Measurements from ENCODE around the gene PTGES3L.

PTGES3L gene

GRCh38 chr17:43019418-43019817 lies 39.5 kb upstream of the PTGES3L start:
- TF ChIP-seq, protein P1, sequence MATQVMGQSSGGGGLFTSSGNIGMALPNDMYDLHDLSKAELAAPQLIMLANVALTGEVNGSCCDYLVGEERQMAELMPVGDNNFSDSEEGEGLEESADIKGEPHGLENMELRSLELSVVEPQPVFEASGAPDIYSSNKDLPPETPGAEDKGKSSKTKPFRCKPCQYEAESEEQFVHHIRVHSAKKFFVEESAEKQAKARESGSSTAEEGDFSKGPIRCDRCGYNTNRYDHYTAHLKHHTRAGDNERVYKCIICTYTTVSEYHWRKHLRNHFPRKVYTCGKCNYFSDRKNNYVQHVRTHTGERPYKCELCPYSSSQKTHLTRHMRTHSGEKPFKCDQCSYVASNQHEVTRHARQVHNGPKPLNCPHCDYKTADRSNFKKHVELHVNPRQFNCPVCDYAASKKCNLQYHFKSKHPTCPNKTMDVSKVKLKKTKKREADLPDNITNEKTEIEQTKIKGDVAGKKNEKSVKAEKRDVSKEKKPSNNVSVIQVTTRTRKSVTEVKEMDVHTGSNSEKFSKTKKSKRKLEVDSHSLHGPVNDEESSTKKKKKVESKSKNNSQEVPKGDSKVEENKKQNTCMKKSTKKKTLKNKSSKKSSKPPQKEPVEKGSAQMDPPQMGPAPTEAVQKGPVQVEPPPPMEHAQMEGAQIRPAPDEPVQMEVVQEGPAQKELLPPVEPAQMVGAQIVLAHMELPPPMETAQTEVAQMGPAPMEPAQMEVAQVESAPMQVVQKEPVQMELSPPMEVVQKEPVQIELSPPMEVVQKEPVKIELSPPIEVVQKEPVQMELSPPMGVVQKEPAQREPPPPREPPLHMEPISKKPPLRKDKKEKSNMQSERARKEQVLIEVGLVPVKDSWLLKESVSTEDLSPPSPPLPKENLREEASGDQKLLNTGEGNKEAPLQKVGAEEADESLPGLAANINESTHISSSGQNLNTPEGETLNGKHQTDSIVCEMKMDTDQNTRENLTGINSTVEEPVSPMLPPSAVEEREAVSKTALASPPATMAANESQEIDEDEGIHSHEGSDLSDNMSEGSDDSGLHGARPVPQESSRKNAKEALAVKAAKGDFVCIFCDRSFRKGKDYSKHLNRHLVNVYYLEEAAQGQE (IDR thresholded peaks at IDR 0.05; ENCODE audit: low read depth) = no peak
- TF ChIP-seq NFIC (IDR thresholded peaks at IDR 0.05) = no peak
- no peak for TF ChIP-seq FOXM1 (IDR thresholded peaks at IDR 0.05; ENCODE audit: borderline replicate concordance, low read depth)
- no peak for TF ChIP-seq RAD21 (IDR thresholded peaks at IDR 0.05; ENCODE audit: low read depth)
- no peak for TF ChIP-seq TAF1 (IDR thresholded peaks at IDR 0.05; ENCODE audit: low read depth)
- TF ChIP-seq YY1 (IDR thresholded peaks at IDR 0.05; ENCODE audit: low read depth) = no peak
- no peak for TF ChIP-seq TCF12 (IDR thresholded peaks at IDR 0.05; ENCODE audit: low read depth)
- TF ChIP-seq TEAD4 (IDR thresholded peaks at IDR 0.05) = no peak
- no peak for TF ChIP-seq MAX (IDR thresholded peaks at IDR 0.05)
- no peak for TF ChIP-seq ZBTB7A (IDR thresholded peaks at IDR 0.05; ENCODE audit: low read depth)
- no peak for TF ChIP-seq EGR1 (IDR thresholded peaks at IDR 0.05)
- TF ChIP-seq USF1 (IDR thresholded peaks at IDR 0.05) = no peak
- TF ChIP-seq CREB1 (IDR thresholded peaks at IDR 0.05; ENCODE audit: low read depth) = no peak
- TF ChIP-seq EP300 (IDR thresholded peaks at IDR 0.05; ENCODE audit: borderline replicate concordance) = no peak
- TF ChIP-seq CEBPB (IDR thresholded peaks at IDR 0.05) = no peak

DNA sequence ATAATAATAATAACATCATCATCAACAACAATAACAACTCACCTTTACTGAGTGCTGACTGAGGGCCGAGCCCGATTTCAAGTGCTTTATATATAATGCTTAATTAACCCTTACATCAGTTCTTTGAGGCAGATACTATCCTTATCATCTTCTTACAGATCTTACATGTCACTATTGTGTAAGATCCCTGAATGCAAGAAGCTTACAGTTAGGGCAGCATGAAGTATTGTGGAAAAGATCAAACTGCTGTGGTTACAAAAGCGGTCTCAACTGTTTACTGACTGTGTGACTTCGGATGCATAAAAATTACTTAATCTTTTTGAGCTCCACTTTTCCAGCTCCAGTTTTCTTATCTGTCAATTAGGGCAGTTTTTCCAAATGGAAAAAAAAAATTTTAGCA lies 39.1 kb upstream of the PTGES3L start:
- TF ChIP-seq FOXM1 (IDR thresholded peaks at IDR 0.05; ENCODE audit: borderline replicate concordance, low read depth) (no peak), NFIC (IDR thresholded peaks at IDR 0.05) (no peak), TAF1 (IDR thresholded peaks at IDR 0.05; ENCODE audit: low read depth) (no peak)

DNA sequence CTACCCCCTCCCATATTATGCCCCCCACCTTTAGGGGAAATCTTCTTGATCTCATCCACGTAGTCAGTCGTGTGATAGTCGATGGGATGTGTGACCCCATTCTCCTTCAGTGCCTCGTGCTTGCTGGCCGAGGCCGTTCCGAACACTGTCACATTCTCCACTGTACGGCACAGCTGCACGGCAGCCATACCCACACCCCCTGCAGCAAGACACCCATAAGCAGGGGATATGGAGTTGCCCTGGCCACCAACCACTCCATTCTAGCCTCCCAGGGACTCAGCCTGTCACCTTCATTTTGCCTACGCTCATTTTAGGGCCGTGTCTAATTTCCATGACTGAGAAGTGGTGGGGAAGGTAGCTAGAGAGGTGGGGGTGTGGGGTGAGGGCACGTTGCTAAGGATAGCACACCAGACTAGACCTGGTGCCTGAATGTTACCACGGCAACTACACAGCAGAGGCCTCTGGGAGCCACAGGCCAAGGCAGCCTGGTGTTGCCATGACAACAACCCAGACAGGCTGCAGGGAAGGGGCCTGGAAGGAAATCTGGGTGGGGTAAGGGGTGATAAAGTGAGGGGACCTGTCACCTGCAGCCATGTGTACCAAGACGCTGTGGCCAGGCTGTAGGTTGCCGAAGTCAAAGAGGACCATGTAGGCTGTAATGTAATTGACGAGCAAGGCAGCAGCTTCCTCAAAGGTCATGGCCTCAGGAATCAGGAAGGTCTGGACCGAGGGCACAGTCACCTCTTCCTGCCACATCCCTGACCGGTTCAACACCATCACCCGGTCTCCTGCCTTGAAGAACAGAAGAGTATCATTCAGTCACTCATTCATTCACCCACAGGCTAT lies 38.4 kb upstream of the PTGES3L start:
- no peak for TF ChIP-seq TCF12 (IDR thresholded peaks at IDR 0.05; ENCODE audit: low read depth)
- no peak for TF ChIP-seq ZBTB7A (IDR thresholded peaks at IDR 0.05; ENCODE audit: low read depth)
- no peak for TF ChIP-seq USF1 (IDR thresholded peaks at IDR 0.05)
- TF ChIP-seq, protein P1 (IDR thresholded peaks at IDR 0.05; ENCODE audit: low read depth) = no peak
- no peak for TF ChIP-seq TAF1 (IDR thresholded peaks at IDR 0.05; ENCODE audit: low read depth)
- no peak for TF ChIP-seq CREB1 (IDR thresholded peaks at IDR 0.05; ENCODE audit: low read depth)
- TF ChIP-seq FOXM1 (IDR thresholded peaks at IDR 0.05; ENCODE audit: borderline replicate concordance, low read depth) = no peak
- TF ChIP-seq YY1 (IDR thresholded peaks at IDR 0.05; ENCODE audit: low read depth) = no peak
- TF ChIP-seq MAX (IDR thresholded peaks at IDR 0.05) = no peak
- no peak for TF ChIP-seq TEAD4 (IDR thresholded peaks at IDR 0.05)
- TF ChIP-seq NFIC (IDR thresholded peaks at IDR 0.05) = no peak
- TF ChIP-seq CEBPB (IDR thresholded peaks at IDR 0.05) = no peak
- no peak for TF ChIP-seq EP300 (IDR thresholded peaks at IDR 0.05; ENCODE audit: borderline replicate concordance)
- no peak for TF ChIP-seq EGR1 (IDR thresholded peaks at IDR 0.05)
- TF ChIP-seq RAD21 (IDR thresholded peaks at IDR 0.05; ENCODE audit: low read depth) = no peak

DNA sequence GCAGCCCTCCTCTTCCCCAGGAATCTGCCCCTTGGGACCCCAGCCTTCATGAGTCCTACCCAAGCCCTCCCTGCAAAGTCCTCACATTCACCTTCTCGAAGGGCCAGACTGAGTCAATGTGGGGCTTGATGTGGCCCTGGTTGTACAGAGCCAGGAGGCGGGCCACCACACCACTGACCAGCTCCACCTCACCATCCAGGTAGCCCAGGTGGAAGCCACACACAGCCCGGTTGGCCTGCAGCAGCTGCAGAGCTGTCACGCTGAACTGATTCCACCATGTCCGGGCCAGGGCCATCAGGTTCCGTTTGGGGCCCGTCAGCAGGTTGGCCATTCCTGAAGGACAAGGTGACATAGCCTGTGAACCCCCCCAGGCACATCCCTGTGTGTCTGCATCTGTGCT lies 36.3 kb upstream of the PTGES3L start:
- TF ChIP-seq CREB1 (IDR thresholded peaks at IDR 0.05; ENCODE audit: low read depth) (no peak), TAF1 (IDR thresholded peaks at IDR 0.05; ENCODE audit: low read depth) (no peak), TEAD4 (IDR thresholded peaks at IDR 0.05) (no peak), FOXM1 (IDR thresholded peaks at IDR 0.05; ENCODE audit: borderline replicate concordance, low read depth) (no peak), NFIC (IDR thresholded peaks at IDR 0.05) (no peak), TCF12 (IDR thresholded peaks at IDR 0.05; ENCODE audit: low read depth) (no peak)
- TF ChIP-seq, protein P1 (IDR thresholded peaks at IDR 0.05; ENCODE audit: low read depth) = no peak

Data from Ishikawa (cell line).